HK-2 (cell line): ENCODE data around the gene POLR1C.
"Not testable (repeated sequence)": the region's sequence is repeated elsewhere in the genome, so short reads cannot be mapped to it uniquely, and the experiment has no call there.

Experiments used
- DNase-seq: peaks from one replicate; pipeline ENCODE4 v3.0.0-alpha.2; 2018; ENCODE audit not compliant: unreplicated experiment

The POLR1C gene, protein sequence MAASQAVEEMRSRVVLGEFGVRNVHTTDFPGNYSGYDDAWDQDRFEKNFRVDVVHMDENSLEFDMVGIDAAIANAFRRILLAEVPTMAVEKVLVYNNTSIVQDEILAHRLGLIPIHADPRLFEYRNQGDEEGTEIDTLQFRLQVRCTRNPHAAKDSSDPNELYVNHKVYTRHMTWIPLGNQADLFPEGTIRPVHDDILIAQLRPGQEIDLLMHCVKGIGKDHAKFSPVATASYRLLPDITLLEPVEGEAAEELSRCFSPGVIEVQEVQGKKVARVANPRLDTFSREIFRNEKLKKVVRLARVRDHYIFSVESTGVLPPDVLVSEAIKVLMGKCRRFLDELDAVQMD

DNA sequence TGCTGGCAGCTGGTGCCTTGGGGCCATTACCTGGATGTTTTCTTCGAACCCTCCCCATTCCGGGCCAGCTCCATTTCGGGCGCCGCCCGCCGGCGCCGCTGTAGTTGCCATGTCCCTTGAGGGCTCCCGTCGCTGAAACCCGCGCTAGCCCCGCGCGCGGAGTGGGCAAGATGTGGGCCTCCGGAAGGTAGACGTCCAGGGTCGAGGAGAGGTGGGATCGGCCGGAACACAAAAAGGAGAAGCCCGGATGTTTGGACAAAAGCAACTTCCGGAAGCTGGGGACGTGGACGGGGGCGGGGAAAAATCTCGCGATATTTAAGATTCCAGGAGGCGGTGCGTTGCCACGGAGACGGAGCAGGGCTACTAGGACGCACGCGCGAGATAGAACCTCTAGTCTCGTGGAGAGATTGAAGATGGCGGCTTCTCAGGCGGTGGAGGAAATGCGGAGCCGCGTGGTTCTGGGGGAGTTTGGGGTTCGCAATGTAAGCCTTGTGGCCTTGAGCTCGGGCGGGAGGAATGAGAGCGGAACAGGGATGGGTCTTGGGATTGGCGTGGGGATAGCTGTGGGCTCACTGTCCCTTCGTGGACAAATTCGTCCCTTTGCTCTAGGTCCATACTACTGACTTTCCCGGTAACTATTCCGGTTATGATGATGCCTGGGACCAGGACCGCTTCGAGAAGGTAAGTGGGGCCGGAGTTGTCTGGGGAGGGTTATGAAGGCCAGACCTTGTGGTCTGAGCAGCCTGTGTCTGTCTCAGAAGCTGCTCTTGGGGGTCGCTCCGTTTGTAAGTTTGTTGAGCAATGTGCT lies at the start of gene POLR1C, which contains the start of gene YIPF3:
Gene POLR1C (plus strand): TSS at position 393 of the 808 bp plus-strand sequence. CDS start 21 bp downstream, at position 414.
Gene YIPF3 (minus strand): TSS at position 230 of the 808 bp plus-strand sequence. CDS start 119 bp downstream, at position 111.
- DNase-seq, result peak; percentile 96

DNA sequence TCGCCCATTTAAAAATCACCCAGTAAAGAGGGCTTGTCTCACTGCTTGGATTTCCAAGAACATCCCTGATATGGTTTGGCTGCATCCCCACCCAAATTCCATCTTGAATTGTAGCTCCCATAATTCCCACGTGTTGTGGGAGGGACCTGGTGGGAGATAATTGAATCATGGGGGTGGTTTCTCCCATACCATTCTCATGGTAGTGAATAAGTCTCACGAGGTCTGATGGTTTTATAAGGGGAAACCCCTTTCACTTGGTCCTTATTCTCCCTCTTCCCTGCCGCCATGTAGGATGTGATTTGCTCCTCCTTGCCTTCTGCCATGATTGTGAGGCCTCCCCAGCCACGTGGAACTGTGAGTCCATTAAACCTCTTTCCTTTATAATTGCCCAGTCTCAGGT lies 49.6 kb upstream of the POLR1C start:
- not testable (repeated sequence) for DNase-seq

DNA sequence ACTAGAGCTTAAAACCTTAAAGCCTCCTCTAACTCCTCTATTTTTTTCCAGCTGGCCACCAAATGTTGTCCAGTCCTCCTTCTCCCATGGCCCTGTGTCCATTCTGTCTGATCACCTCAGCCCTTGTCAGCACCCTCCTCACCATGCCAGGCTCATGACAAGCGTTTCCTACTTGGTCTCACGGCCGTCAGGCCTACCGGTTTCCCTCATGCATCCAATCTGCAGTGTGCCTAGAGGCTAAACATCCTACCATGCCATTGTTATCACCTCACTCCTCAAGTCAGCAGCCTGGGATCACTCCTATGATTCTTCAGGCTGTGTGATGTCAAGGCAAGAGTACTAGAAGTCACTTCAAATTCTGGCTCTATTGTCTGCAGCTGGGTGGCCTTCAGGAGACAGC lies 49.1 kb upstream of the POLR1C start:
- no peak for DNase-seq

DNA sequence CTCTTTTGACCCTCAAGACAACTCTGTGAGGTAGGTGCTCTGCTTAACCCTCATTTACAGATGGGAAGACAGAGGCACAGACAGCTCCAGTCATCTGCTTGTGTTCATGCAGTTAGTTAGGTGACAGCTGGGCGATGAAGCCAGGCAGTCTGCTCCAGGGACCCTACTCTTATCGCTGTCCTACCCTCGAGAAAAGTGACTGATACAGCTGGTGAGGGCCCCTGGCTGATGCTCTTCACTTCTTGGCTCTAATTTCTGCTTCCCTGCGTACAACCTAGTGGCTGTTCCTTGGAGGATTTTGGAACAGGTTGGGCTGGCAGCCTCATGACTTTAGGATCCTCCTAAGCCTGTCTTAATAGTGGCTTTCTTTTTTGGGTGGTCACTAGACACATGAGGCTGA lies 48.6 kb upstream of the POLR1C start:
- no peak for DNase-seq

DNA sequence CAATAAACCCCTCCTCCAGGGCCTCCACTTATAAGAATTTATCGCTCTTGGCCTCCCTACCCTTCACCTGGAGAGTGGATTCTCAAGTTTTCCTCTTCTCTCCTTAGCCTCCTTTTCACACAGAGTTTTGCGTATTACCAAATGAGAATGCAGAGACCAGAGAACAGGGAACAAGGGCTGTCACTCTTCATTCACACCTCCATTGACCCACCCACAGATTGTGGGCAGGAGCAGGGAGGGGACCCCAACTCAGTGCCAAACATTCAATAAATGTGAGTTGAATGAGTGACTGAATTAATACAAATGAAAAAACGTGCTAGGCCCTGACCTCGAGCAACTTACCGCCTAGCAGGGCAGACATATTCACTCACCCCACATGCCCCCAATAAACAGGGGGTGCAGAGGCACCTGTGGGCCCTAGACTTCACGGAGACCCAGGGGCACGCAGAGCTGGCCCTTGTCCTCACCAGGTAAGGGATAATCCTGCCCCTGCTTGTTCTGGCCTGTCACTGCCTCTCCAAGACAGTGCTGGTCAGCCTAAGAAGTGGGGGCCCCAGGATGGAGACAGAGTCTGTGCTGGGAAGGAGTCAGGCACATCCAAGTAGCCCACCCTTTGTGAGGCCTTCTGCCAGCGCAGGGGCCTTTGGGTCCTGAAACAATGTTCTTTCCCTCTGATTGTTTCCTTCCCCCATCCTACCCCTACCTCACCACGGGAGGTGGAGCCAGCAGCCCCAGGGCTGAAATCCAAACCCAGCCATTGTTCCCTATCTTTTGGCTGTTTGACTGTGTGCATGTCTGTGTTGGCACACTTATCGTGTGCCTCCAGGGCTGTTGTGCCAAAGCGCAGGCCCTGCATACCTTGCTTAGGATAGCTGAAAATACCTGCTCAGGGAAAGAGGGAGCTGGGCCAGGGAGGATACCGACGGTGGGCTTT lies 47.9 kb upstream of the POLR1C start:
- no peak for DNase-seq

DNA sequence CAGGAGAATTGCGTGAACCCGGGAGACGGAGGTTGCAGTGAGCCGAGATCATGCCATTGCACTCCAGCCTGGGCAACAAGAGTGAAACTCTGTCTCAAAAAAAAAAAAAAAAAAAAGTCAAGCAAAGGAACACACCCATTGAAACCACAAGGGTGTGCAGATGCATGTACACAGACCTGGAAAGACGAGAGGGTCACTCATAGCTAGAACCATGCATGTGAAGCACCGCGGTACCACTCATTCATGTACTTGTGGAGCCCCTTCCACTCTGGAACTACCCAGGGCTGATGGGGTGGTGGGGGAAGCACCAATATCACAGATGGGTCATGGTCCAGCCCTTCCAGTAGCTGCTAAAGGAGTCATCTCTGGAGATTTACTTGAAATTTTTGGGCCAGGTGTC lies 46.9 kb upstream of the POLR1C start:
- no peak for DNase-seq

DNA sequence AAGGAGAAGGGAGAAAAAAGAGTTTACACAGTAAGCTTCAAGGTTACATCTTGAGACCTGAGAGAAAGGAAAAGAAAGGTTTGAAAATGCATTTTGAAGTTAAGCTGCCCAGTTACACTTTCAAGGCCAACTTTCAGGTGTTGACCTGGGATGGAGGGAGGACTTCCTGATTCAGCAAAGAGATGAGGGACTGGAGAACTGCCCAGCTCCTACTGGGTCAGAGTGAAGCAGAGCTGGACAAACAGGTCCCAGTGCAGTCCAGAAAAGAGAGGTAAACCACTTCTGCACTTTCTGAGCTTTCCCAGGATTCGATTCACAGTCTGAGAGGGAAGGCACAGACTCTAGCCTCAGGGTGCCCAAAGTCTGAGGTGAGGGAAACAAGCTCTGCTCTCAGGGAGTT lies 45.5 kb upstream of the POLR1C start:
- DNase-seq, result no peak

DNA sequence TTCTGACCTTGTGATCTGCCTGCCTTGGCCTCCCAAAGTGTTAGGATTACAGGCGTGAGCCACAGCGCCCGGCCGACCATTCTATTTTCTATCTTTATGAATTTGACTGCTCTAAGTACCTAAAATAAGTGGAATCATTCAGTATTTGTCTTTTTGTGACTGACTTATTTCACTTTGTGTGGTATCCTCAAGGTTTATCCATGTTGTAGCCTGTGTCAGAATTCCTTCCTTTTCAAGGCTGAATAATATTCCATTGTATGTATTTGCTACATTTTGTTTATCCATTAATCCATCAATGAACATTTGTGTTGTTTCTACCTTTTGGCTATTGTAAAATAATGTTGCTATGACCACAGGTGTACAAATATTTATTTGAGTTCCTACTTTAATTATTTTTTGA lies 44.4 kb upstream of the POLR1C start:
- DNase-seq, result no peak

DNA sequence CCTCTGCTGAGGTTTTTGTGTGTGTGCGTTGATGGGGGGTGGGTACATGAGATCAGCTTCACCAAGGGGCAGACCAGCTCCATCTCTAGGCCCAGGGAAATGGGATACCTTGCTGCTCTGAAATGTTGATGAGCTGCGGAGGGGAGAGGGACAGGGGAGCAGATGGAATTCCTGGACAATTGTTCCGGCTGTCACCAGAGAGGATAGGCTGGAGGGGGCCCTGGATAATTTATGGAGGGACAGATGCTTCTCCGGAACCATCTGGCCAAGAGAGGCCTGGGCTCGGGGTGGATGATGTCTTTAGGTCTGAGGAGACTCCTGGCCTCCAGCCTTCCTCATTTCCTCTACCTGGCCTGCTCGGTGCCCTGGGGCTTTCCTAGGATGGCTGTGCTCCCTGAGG lies 41.4 kb upstream of the POLR1C start:
- no peak for DNase-seq

DNA sequence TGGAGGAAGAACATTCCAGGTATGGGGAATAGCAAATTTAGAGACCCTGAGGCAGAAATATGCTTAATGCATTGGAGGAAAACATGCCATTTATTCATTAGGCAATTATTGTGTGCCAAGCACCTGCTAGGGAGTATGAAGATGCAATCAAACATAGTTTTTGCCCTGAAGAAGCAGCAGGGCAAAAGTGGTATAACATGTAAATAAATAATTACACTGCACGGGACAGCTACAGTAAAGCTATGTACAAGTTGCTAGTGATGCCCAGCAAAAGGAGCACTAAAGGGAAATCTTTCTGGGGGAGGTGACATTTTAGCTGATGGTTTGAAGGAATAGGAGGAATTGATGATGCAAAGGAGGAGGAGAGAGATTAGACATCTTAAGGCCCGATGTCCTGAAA lies 40.1 kb upstream of the POLR1C start:
- DNase-seq, result no peak

DNA sequence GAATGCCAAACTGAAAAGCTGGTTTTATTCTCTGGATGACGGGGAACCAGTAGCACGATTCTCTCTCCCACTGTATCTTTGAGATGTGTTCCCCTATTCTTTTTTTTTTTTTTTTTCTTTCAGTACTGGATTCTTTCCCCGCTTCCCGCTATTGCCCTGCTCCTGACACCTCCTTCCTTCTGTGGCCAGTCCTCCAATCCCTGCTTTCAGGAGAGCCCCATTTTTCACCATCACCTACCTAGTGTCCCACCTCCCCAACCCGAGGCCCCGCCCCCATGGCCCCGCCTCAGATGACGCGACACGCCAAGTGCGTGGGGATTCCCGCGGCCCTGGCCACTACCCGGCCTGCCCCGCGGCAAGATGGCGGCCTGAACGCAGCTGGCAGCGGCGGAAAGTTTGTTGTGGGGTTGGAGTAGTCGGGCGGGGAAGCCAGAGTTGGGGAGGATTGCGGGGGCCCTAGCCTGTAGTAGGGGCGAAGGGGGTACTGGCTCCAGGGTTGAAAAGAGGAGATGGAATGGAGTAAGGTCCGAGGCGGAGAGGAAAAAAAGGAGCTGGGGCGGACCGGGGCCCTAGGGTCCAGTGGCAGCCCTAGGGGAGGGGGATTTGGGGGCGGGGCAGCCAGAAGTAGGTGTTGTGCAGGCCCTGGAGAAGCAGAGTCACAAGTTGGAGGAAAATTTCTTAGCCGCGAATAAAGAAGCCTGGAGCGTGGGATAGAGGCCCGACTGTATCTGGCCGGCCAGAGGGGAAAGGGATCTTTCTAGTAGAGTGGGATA lies 39.5 kb upstream of the POLR1C start, which contains the start of gene TJAP1:
Gene TJAP1 (plus strand): TSS at position 336 of the 773 bp plus-strand sequence. CDS start 21,432 bp downstream, outside the sequence.
- peak; percentile 92 for DNase-seq

DNA sequence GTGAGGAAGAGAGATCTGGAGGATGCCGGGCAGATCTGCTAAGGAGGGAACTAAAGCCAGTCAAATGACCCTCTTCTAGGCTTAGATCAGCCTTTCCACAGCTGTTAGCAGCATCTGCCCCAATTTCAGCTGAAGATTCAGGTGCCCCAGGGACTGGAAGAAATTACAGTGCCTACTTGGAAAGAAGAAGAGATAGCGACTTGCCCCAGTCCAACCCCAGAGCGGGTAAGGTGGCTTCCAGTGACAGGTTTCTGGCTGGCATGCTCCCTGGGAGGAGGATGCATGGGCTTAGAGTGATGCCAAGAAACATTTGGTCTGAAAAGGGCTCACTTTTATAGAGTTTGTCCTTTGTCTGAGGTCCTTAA lies 38.9 kb upstream of the POLR1C start:
- DNase-seq, result no peak

DNA sequence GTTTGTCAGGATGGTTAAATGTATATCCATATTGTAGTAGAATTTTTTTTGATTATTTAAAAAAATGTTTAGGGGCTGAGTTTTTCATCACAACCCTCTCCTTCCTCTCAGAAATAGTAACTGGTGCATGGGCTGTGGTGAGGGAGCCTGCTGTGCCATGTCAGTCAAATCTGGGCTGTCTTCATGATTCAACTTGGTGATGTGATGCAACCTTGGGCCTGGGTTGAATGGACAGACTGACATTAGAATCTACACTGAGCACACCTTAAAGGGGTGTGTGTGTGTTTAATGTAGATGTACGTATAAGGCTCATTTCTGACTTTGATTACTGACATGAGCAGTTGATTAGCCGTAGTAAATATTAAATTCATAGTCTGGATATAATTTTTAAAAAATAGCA lies 35.8 kb upstream of the POLR1C start:
- DNase-seq, result no peak

DNA sequence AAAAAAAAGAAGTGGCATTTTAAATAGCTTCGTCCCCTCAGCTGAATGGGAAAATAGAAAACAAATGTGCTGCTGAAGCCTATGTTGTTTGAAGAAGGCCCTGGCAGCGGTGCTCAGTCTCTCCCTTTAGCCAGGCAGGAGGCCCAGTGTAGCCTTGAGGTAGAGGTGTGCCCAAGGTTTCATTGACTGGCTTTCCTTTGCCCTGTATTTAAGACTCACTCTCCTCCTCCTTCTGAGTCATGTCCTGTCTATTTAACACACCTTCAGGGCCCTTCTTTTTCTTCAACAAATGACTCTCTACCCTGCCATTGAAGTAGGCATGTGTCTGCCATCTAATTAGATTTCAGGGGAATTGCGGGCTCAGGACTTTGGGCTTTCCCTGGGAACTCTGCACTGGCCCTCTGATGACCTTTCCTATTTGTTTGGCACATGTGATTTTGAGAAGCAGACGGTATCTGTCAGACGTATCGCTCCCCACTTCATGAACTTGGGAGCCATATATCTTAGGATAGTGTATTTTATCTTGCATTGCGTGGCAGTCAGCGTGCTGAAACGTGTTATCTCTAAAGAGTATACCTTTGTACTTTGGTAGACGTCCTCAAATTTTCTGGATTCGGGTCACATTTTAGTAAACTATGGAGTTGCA lies 35.2 kb upstream of the POLR1C start:
- no peak for DNase-seq

DNA sequence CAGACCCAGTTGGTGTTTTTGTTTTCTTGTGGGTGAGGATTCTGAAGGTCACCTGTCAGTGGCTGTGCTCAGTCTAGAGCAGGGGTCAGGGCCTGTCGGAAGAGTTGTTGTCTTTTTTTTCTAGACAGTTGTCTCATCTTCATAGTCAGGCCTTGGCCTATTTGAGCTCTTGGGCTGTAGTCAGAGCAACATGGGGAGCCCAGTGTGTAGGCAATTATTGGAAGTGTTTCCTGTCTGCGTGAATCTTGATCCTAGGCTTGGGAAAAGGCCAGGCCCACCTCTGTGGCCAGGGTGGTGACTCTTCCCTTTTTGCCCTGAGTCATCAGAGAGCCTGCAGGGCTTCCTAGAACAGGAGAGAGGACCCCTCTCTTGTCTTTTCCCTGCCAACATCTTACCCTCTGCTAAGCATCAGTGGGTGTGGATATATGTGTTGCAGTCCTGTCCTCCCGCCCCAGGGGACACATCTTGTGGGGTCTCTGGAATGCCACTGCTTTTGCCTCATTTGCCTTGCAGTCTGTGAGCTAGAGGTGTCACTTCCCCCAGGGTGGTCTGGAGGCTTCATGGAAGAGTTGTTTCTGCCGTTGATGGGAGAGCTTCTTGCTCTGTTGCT lies 28.1 kb upstream of the POLR1C start:
- no peak for DNase-seq

DNA sequence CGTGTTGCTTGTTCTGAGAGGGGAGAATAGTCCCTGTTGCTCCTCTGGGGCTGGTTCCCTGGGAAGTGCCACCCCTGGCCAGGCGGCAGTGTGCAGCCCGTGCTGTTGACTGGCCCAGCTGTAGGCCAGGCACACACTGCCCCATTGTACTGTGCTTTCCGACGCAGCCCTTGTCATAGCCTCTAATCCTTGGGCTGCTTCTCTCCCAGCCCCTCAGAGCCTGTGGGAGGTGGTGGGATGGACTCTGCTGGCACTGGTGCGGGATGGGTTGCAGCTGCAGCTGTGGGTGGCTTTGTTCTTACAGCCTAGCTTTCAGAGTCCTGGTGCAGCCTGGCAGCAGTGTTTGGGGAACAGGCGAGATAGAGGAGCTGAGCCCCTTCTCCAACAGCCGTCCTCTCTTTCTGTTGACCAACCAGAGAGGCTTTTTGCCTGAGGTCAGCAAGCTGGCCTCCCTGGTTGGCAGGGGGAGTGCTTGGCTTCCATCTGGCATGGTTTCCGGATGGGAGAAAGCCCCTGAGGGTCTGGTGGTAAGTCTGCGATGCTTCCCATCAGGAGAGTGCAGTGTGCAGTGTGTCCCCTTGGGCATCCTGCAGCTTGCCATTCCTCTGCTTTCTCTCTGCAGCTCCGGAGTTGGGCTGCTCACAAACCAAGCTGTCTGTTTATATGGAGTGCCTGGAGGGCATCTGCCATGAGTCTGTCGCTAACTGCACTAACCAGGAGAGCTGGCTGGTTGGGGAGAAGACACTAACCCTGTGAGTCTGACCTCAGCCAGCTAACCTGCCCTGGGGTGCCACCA lies 27.4 kb upstream of the POLR1C start:
- DNase-seq, result no peak

DNA sequence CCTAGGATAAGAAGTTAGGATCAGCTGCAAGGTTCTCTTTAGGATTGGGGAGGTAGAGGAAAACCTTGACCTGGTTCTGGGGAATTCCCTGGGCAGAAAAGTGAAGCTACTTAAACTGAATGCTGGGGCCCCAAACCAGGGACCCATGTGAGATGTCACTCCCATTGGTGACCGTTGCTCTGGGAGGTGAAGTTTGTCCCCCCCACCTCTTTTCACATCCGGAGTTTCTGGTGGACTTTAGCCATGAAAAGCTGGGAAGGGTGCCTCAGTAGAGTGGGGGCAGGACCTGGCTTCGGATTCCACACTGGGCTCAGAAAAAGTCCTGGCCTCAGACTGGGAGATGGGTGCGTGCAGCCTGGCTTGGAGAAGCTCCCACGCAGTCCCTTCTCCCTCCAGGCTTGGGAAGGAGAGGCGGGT lies 26.4 kb upstream of the POLR1C start:
- DNase-seq, result no peak

DNA sequence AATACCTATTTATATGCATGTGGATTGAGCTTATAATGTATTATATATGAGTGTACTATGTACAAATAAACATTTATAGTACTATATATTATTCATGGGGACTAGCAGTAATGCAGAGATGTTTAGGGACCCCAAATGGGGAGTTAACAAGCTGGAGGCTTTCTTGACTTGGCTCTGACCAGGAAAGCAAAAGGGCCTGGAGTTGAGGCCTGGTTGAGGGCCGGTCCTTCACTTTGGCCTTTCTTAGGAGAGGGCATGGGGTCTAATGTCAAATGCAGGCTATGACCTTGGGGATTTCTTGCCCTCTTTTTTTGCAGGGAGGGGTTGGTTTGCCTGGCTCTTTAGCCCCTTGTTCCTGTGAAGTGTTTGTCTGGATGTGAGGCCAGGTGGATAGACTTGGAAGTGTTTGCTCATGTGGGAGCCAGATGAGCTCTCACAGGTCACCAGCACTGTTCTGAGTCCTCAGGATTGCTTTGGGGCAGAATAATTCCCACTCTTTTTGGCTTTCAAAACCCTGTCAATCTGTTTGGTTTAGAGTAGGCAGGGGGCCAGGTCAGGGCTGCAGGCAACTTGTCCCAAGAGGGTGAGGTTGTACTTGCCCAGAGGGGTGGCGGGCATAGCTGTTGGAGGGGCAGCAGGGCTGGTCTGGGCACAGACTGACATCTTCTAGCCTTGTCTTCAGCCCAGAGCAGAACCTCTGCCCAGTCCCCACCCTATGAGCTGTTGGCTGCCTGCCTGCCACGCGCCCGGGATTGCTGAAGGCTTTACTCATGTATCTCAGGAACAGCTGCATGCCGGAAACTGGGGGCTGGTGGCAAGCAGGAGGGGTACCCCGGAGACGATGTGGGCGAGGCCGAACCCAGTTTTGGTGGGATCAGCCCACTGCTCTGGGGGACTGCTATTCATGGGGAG lies 24.9 kb upstream of the POLR1C start:
- no peak for DNase-seq
